GM19324 (cell line): ENCODE measurements around the gene CHCHD4.

Source experiments
- ATAC-seq: cut with Tn5 transposase; IDR thresholded peaks from one replicate; pipeline ENCODE4 v1.9.1; 2021; ENCODE audit warnings: mild to moderate bottlenecking, moderate library complexity; ENCODE audit not compliant: unreplicated experiment, low FRiP score

CHCHD4 gene

GRCh38 chr3:14138109-14138877, 13.6 kb upstream of the CHCHD4 start:
- no peak for ATAC-seq

- ATAC-seq: no peak
Observed at GRCh38 chr3:14137445-14137844, 12.8 kb upstream of the CHCHD4 start.

DNA sequence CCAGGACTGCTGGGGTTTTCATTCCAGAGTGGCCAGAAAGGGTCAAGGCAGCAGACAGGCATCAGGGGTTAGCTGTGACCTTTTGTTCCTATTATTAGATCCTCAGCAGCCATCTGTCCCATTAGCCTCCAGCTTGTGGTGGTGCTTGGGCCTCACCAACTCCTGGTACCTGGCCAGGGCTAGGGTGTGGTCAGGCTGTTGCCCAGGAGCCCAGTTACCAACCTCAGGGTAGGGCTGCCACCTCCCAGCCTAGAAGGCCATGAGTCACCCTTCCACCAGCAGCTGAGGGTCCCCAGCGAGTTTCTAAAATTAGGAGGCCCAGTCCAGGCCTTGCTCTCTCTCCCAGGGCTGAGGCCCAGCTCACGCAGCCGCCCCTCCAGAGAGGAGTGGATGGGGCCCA, 12.3 kb upstream of the CHCHD4 start:
- ATAC-seq: no peak

- ATAC-seq: no peak
Observed at GRCh38 chr3:14135581-14135980, 10.9 kb upstream of the CHCHD4 start.

- no peak for ATAC-seq
Observed at GRCh38 chr3:14134291-14134690, 9.6 kb upstream of the CHCHD4 start.

GRCh38 chr3:14133876-14134275, 9.2 kb upstream of the CHCHD4 start:
- ATAC-seq: no peak

DNA sequence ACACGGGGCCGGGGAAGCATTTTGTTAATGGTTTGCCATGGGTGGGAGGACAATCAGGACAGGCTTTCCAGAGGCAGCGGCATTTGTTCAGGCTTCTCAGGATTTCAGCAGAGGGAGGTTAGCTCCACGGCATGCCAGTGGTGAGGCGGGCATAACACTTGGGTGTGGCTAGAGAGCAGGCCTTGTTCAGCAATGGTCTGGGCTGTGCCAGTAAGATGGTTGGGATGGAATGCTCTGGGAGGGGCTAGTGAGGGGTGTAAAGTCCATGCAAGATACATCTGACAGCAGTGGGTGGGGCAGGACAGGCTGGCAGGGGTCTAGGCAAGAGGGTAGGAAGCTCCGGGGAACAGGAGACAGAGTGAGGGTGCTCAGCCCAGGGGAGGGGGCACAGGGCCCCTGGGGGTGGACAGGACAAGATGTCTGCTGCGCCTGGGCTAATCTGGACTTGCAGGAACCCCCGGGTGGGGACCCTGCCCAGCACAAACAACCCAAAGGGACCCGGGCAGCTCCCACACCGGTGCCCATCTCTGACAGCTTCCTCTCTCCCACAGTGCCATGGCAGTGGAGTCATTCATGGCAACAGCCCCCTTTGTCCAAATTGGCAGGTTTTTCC, 8.6 kb upstream of the CHCHD4 start:
- no peak for ATAC-seq

DNA sequence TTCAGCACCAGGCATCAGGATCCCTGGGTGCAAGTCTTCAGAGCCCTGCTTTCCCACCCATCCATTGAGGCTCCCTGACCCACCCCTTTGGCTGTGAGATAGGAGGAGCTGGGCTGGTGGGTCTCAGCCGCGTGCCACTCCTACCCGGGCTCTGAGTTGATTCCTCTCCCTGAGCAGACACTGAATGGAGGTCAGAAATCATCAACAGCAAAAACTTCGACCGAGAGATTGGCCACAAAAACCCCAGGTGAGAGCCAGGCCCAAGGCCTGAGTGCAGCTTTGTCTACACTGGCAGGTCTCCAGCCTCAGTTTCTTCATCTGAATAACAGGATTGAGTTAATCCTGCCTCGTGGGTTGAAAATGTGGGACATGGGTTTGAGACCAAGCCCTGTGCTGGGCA, 8.0 kb upstream of the CHCHD4 start:
- no peak for ATAC-seq

GRCh38 chr3:14132120-14132519, 7.5 kb upstream of the CHCHD4 start:
- ATAC-seq: no peak

DNA sequence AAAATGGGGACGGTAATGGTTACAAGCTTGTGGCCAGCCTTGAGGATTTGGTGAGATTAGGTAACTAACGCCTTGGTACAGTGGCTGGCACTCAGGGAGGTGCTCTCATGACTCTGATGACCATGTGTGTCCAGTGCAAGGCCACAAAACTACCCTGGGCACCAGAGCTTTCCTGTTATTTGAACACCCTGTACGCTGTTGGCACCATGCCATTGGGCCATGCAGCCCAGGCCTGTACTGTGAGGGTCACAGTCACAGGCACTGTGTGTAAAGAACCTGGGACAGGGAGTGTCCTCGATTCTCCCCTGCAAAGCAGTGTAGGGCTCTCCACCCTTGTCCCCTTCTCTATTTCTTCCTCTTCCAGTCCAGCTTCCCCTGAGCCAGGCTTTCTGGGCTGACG, 6.5 kb upstream of the CHCHD4 start:
- ATAC-seq: no peak

DNA sequence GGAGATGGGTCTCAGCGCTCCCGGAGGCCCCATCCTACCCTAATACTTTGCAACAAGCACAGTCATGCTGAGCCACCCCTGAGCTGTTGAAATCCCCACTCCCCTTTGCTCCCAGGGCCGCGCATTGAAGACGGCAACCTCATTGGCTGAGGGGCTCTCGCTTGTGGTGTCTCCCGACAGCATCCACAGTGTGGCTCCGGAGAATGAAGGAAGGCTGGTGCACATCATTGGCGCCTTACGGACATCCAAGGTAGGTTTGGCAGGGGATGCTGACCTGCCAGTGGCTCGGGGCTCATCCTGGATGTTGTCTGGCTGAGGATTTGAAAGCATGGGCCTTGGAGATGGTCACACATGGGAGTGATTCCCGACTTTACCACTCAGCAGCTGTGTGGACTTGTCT, 6.0 kb upstream of the CHCHD4 start:
- no peak for ATAC-seq

DNA sequence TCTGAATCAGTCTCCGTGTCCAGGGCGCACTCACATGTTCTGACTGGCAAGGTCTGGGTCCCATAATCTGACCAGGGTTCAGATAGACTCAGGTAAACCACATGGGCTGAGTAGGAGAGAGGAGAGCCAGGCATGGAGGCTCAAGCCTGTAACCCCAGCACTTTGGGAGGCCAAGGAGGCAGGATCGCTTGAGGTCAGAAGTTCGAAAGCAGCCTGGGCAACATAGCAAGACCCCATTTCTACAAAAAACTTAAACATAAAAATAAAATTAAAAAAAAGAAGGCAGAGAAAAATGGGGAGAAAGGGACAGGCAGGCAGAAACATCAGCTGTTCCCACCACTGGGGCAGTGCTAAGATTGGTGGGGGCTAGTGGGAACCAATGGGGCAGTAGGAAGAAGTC, 5.6 kb upstream of the CHCHD4 start:
- no peak for ATAC-seq

- no peak for ATAC-seq
Observed at GRCh38 chr3:14129296-14129695, 4.6 kb upstream of the CHCHD4 start.

- no peak for ATAC-seq
Observed at GRCh38 chr3:14128724-14129123, 4.1 kb upstream of the CHCHD4 start.

DNA sequence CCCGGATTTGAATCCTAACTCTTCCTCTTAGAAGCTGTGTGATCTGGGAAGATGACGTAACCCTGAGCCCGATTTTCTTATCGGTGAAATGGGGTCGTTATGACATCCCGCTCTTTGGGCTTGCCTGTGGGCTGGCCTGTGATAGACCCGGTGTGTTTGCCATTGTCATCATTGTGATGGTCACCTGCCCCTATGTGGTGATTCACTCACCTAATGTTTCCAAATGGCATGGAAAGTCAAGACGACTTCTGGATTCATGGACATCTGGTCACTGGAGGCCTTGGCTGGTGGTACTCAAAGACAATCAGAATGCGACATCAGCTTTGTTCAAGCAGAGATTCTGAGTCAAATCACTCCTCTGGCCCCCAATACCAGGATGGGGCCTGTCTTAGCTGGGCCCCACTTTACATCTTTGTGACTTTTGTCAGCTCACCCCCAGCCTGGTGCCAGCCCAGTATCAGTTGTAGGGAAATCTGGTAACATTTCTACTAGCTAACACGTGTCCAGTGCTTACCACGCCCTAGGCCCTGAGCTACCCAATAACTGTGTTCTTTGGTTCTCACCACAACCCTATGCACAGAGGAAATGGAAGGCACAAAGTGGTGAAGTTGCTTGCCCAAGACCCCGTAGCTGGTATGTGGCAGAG, 3.0 kb upstream of the CHCHD4 start:
- no peak for ATAC-seq

GRCh38 chr3:14126887-14127505, 2.3 kb upstream of the CHCHD4 start:
- ATAC-seq: no peak

DNA sequence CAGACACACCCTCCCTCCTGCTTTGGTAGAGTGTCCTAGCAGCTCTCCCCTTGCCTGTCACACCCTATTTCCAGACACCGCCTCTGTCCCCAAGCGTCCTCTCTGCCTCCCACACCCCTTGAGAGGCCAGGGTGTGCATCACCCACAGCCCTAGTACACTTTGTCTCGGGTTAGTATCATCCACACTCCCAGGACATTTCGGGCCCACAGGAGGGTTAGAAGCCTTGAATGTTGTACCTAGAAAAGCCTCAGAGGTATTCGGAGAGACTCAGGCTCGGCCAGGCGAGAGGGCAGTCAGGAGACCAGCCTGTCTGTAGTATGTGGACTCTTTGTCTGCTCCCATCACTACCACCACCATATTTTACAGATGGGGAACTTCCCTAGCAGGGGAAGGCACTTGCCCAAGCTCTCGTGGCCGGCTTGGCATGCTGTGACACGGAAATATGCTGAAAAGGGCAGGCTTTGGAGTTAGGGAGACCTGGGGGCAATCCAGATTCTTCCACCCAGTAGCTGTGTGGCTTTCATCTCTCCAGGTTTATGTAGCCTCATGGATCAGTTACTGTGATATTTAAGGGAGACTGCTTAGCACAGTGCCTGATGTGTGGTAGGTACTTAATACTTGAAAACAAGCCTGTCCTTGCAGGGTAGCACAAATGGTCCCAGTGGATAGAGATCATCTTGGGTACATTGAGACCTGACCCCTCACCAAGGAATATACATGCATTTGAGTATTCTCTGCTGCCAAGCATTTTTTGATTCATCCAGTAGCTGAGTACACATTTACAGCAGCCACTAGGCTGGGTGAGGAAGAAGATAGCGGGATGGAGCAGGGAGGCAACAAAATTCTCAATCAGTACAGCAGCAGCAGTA, 1.6 kb upstream of the CHCHD4 start:
- ATAC-seq: no peak

- ATAC-seq: peak; percentile 21
Observed at GRCh38 chr3:14125193-14126016, 735 bp upstream of the CHCHD4 start.

DNA sequence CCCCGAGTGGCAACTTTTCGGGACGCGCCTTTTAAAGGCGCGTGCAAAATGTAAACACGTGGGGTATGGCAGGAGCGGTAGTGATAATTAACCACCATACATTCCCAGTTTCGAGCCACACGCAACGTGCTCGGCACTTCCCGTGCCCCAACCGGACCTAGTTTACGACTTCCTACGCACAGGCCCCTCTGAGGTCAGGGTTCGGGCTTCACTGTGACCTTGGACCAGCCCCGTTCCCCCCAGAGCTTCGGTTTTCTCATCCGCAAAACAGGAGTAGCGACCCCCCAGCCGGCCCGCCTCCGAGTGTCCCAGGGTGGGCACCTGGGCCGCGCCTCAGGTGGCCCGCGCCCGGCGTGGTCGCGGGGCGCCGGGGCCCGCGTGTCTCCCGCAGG, 451 bp downstream of the CHCHD4 start:
- peak; percentile 61 for ATAC-seq
